GM12878 (cell line): ENCODE data around the gene KIF21A. TPM values are rescaled to one million over a fixed set of nuclear protein-coding genes. Genes with fewer than 3 reads are reported as not detected.

Source experiments
- BHLHE40 ChIP-seq, 2 experiments: fragments of 450-650 bp in 1 of 2; IDR thresholded peaks; 2 replicates each; pipeline ENCODE4 v1.6.1; 2011 to 2017; ENCODE audit warnings: low read depth in 2 of 2, borderline replicate concordance in 1 of 2, improper control_type of control experiment in 1 of 2, low read length in 1 of 2, mild to moderate bottlenecking in 1 of 2
- CBX5 ChIP-seq: sonication (generic); IDR thresholded peaks from 2 replicates; pipeline ENCODE4 v1.6.1; 2016; ENCODE audit warnings: low read depth, moderate library complexity, mild to moderate bottlenecking, inconsistent platforms
- E4F1 ChIP-seq: fragments of 450-650 bp; IDR thresholded peaks from 2 replicates; pipeline ENCODE4 v1.6.1; 2018; ENCODE audit warnings: borderline replicate concordance, mild to moderate bottlenecking; ENCODE audit not compliant: partially characterized antibody
- HDAC2 ChIP-seq: fragments of 200-600 bp; sonication (generic); IDR thresholded peaks from 2 replicates; pipeline ENCODE4 v1.6.1; 2017
- NR2F1 ChIP-seq: fragments of 450-650 bp; conservative IDR thresholded peaks from 2 replicates; pipeline ENCODE4 v1.6.1; 2017; ENCODE audit warnings: mild to moderate bottlenecking
- PKNOX1 ChIP-seq: fragments of 450-650 bp; IDR thresholded peaks from 2 replicates; pipeline ENCODE4 v1.6.1; 2016; ENCODE audit warnings: mild to moderate bottlenecking
- SIN3A ChIP-seq: IDR thresholded peaks from 2 replicates; pipeline ENCODE4 v1.6.1; 2012; ENCODE audit warnings: low read depth, low read length, improper control_type of control experiment
- SUPT20H ChIP-seq: IDR thresholded peaks from 2 replicates; pipeline ENCODE4 v1.6.1; 2011; ENCODE audit warnings: low read depth, mild to moderate bottlenecking, low read length, moderate library complexity, borderline replicate concordance; ENCODE audit not compliant: control insufficient read depth
- ZBED1 ChIP-seq: IDR thresholded peaks from 2 replicates; pipeline ENCODE4 v1.6.1; 2016; ENCODE audit warnings: borderline replicate concordance
- ZNF384 ChIP-seq: IDR thresholded peaks from 2 replicates; pipeline ENCODE4 v1.6.1; 2012; ENCODE audit warnings: low read depth, mild to moderate bottlenecking, low read length, improper control_type of control experiment, borderline replicate concordance
- polyA plus RNA-seq, 11 experiments: library from polyadenylated mRNA; depleted of rRNA in 4 of 11; unstranded in 6 of 11; stranded (reverse) in 5 of 11; fragments of >200 nt; fragmentation: Nextera tagmentation in 4 of 11; fragmentation: Illumina TruSeq in 1 of 11; extraction: Ambion mirVana in 4 of 11; extraction: Trizol in 1 of 11; gene quantifications; 1 replicate in 1 of 11; 2 replicates in 10 of 11; pipeline versions ENCODE4 v1.2.1 to v1.2.3, GENCODE V29; 2011 to 2016; ENCODE audit warnings: inconsistent platforms in 2 of 11, missing spikeins in 2 of 11, low read depth in 1 of 11
- total RNA-seq, 4 experiments: library from RNA; depleted of rRNA in 3 of 4; stranded (reverse); fragments of >200 nt in 3 of 4; fragmentation: Illumina TruSeq in 1 of 4; extraction: Trizol in 1 of 4; gene quantifications; 2 replicates each; pipeline versions ENCODE4 v1.2.1 to v1.2.3, GENCODE V29; 2013 to 2021

Gene KIF21A
- total and polyA plus RNA-seq, 10 of the 15 experiments (the other 5 are each of a cell fraction or from before 2014, with no cell fraction given): 21.3 to 42.1 (median 24.5) TPM

GRCh38 chr12:39443929-39444209, 949 bp upstream of the KIF21A start (continued):
- TF ChIP-seq SIN3A (no peak), BHLHE40 (IDR thresholded peaks at IDR 0.05; ENCODE audit: borderline replicate concordance in 1 of 2, low read depth in 2 of 2, low read length in 1 of 2) (no peak), SUPT20H (no peak), NR2F1 (no peak), E4F1 (no peak), PKNOX1 (no peak), ZBED1 (no peak), HDAC2 (no peak), CBX5 (no peak), ZNF384 (no peak)
- TF ChIP-seq, all 136 proteins: peak for 0
